Activated CD4-positive, alpha-beta T cell treated with anti-CD3 and anti-CD28 coated beads, Interleukin-2, amount 10 ng/mL, durations not matched to agents 7 days and 5 days (primary cell): ENCODE results near the gene DOCK2. TPM values are rescaled to one million over a fixed set of nuclear protein-coding genes. Genes with fewer than 3 reads are reported as not detected.
"Not testable (repeated sequence)": the region's sequence is repeated elsewhere in the genome, so short reads cannot be mapped to it uniquely, and the experiment has no call there.

Experiments used
- CTCF ChIA-PET: fragments of 350-600 bp; sonication (Branson Sonifier 250); formaldehyde crosslinking; loops from one replicate; lab custom pipeline; 2021; ENCODE audit warnings: antibody characterized with exemption; lab: Charles Lee
- POLR2A ChIA-PET: fragments of 350-600 bp; sonication (Branson Sonifier 250); formaldehyde crosslinking; loops from one replicate; lab custom pipeline; 2021; ENCODE audit warnings: antibody characterized with exemption; lab: Charles Lee
- DNase-seq: peaks from one replicate; pipeline ENCODE4 v3.0.0-alpha.2; 2020
- H3K27ac Mint-ChIP-seq: one replicate; pipeline ENCODE4 v1.8.0; 2021; ENCODE audit warnings: mild to moderate bottlenecking, moderate library complexity, mixed read lengths
- H3K27me3 Mint-ChIP-seq: one replicate; pipeline ENCODE4 v1.8.0; 2021; ENCODE audit warnings: mixed read lengths
- H3K36me3 Mint-ChIP-seq: one replicate; pipeline ENCODE4 v1.8.0; 2021; ENCODE audit warnings: low read depth, mixed read lengths
- H3K4me1 Mint-ChIP-seq: one replicate; pipeline ENCODE4 v1.8.0; 2021; ENCODE audit warnings: mixed read lengths
- H3K4me3 Mint-ChIP-seq: one replicate; pipeline ENCODE4 v1.8.0; 2021; ENCODE audit warnings: mild to moderate bottlenecking, moderate library complexity, mixed read lengths
- H3K9me3 Mint-ChIP-seq: one replicate; pipeline ENCODE4 v1.8.0; 2021; ENCODE audit warnings: mixed read lengths
- total RNA-seq, 2 experiments: library from RNA; stranded (reverse); gene quantifications; one replicate each; pipeline ENCODE4 v1.2.3, GENCODE V29; 2021

Gene DOCK2
- total RNA-seq, 2 experiments from 2014 or later: 270 to 300 TPM

GRCh38 chr5:170087168-170087817 is 450.2 kb downstream of the DOCK2 start:
- DNase-seq: no peak
- CTCF ChIA-PET: interaction anchor here (1.0 kb wide), 1 partner anchor 16 kb away, joined by 3 read pairs; no protein-coding TSS in a partner anchor
- no peaks in the 10 kb centered on the region for H3K27me3 Mint-ChIP-seq
- POLR2A ChIA-PET: no interaction called here
- peaks cover 46% of the 10 kb centered on the region for H3K36me3 Mint-ChIP-seq
- no peaks in the 10 kb centered on the region for H3K4me1 Mint-ChIP-seq
- no peak overlapping the region for H3K4me3 Mint-ChIP-seq
- no peaks in the 10 kb centered on the region for H3K9me3 Mint-ChIP-seq
- no peak overlapping the region for H3K27ac Mint-ChIP-seq

- Mint-ChIP-seq H3K9me3 (no peaks in the 10 kb centered on the region), H3K4me1 (no peaks in the 10 kb centered on the region), H3K36me3 (peaks cover under 1% of the 10 kb centered on the region), H3K27ac (no peak overlapping the region), H3K4me3 (no peak overlapping the region), H3K27me3 (no peaks in the 10 kb centered on the region)
- DNase-seq: no peak
- ChIA-PET CTCF (interaction anchor here (0.6 to 1.0 kb wide), 2 partner anchors 8 to 211 kb away, joined by 3 to 4 read pairs; no protein-coding TSS in a partner anchor), POLR2A (no interaction called here)
Measured at GRCh38 chr5:170092455-170093101, 455.5 kb downstream of the DOCK2 start.

- CTCF ChIA-PET, DNase-seq, POLR2A ChIA-PET, H3K9me3 Mint-ChIP-seq, H3K4me1 Mint-ChIP-seq, H3K27ac Mint-ChIP-seq, H3K36me3 Mint-ChIP-seq, H3K4me3 Mint-ChIP-seq, H3K27me3 Mint-ChIP-seq: not testable (repeated sequence)
Measured at GRCh38 chr5:170094329-170094728, 457.3 kb downstream of the DOCK2 start.

- no peak for DNase-seq
- Mint-ChIP-seq H3K9me3 (no peaks in the 10 kb centered on the region), H3K36me3 (no peaks in the 10 kb centered on the region), H3K4me1 (no peaks in the 10 kb centered on the region), H3K4me3 (no peak overlapping the region), H3K27ac (no peak overlapping the region), H3K27me3 (peaks cover 4% of the 10 kb centered on the region)
- CTCF ChIA-PET: no interaction called here
- POLR2A ChIA-PET: no interaction called here
Measured at GRCh38 chr5:170095646-170096045, 458.6 kb downstream of the DOCK2 start.

- H3K27ac Mint-ChIP-seq: peak overlapping the region; percentile 31
- no peaks in the 10 kb centered on the region for H3K4me1 Mint-ChIP-seq
- DNase-seq: no peak
- peaks cover 4% of the 10 kb centered on the region for H3K27me3 Mint-ChIP-seq
- POLR2A ChIA-PET: no interaction called here
- no peaks in the 10 kb centered on the region for H3K36me3 Mint-ChIP-seq
- CTCF ChIA-PET: no interaction called here
- H3K9me3 Mint-ChIP-seq: no peaks in the 10 kb centered on the region
- H3K4me3 Mint-ChIP-seq: no peak overlapping the region
Measured at GRCh38 chr5:170097934-170098333, 460.9 kb downstream of the DOCK2 start.

GRCh38 chr5:170100066-170100943 is 463.2 kb downstream of the DOCK2 start:
- POLR2A ChIA-PET: no interaction called here
- no peaks in the 10 kb centered on the region for H3K9me3 Mint-ChIP-seq
- peak; percentile 77 for DNase-seq
- CTCF ChIA-PET: interaction anchor here (0.6 to 1.8 kb wide), 5 partner anchors 10 to 1149 kb away, joined by 3 to 8 read pairs (median 3); no protein-coding TSS in a partner anchor
- H3K27me3 Mint-ChIP-seq: peaks cover 6% of the 10 kb centered on the region
- H3K4me1 Mint-ChIP-seq: no peaks in the 10 kb centered on the region
- no peak overlapping the region for H3K4me3 Mint-ChIP-seq
- H3K36me3 Mint-ChIP-seq: no peaks in the 10 kb centered on the region
- peak overlapping the region; percentile 48 for H3K27ac Mint-ChIP-seq

GRCh38 chr5:170103447-170103846 is 466.4 kb downstream of the DOCK2 start:
- H3K4me3 Mint-ChIP-seq: no peak overlapping the region
- H3K9me3 Mint-ChIP-seq: no peaks in the 10 kb centered on the region
- peaks cover 9% of the 10 kb centered on the region for H3K27me3 Mint-ChIP-seq
- POLR2A ChIA-PET: no interaction called here
- CTCF ChIA-PET: no interaction called here
- DNase-seq: no peak
- H3K27ac Mint-ChIP-seq: no peak overlapping the region
- no peaks in the 10 kb centered on the region for H3K36me3 Mint-ChIP-seq
- H3K4me1 Mint-ChIP-seq: no peaks in the 10 kb centered on the region

- DNase-seq: no peak
- H3K27me3 Mint-ChIP-seq: peaks cover 9% of the 10 kb centered on the region
- no peaks in the 10 kb centered on the region for H3K36me3 Mint-ChIP-seq
- H3K27ac Mint-ChIP-seq: no peak overlapping the region
- H3K9me3 Mint-ChIP-seq: no peaks in the 10 kb centered on the region
- CTCF ChIA-PET: interaction anchor here (0.9 kb wide), 1 partner anchor 719 kb away, joined by 3 read pairs; no protein-coding TSS in a partner anchor
- POLR2A ChIA-PET: no interaction called here
- H3K4me1 Mint-ChIP-seq: no peaks in the 10 kb centered on the region
- H3K4me3 Mint-ChIP-seq: no peak overlapping the region
Measured at GRCh38 chr5:170104299-170104698, 467.2 kb downstream of the DOCK2 start.

GRCh38 chr5:170104710-170105109 is 467.6 kb downstream of the DOCK2 start:
- no peaks in the 10 kb centered on the region for H3K9me3 Mint-ChIP-seq
- peaks cover 9% of the 10 kb centered on the region for H3K27me3 Mint-ChIP-seq
- DNase-seq: no peak
- no peaks in the 10 kb centered on the region for H3K4me1 Mint-ChIP-seq
- H3K36me3 Mint-ChIP-seq: no peaks in the 10 kb centered on the region
- POLR2A ChIA-PET: no interaction called here
- no peak overlapping the region for H3K27ac Mint-ChIP-seq
- CTCF ChIA-PET: interaction anchor here (0.9 kb wide), 1 partner anchor 719 kb away, joined by 3 read pairs; no protein-coding TSS in a partner anchor
- no peak overlapping the region for H3K4me3 Mint-ChIP-seq

- CTCF ChIA-PET: no interaction called here
- DNase-seq: no peak
- no peaks in the 10 kb centered on the region for H3K36me3 Mint-ChIP-seq
- H3K27ac Mint-ChIP-seq: no peak within 1 kb of the TSS
- peaks cover 6% of the 10 kb centered on the region for H3K27me3 Mint-ChIP-seq
- H3K9me3 Mint-ChIP-seq: no peaks in the 10 kb centered on the region
- POLR2A ChIA-PET: no interaction called here
- no peaks in the 10 kb centered on the region for H3K4me1 Mint-ChIP-seq
- no peak within 1 kb of the TSS for H3K4me3 Mint-ChIP-seq
Measured at GRCh38 chr5:170105642-170106611, 468.9 kb downstream of the DOCK2 start, which contains the start of gene FOXI1. TSS of gene FOXI1 (plus strand) at chr5:170105897. CDS start at chr5:170105958, 61 bp downstream.

- Mint-ChIP-seq H3K36me3 (no peaks in the 10 kb centered on the region), H3K4me1 (no peaks in the 10 kb centered on the region), H3K27me3 (peaks cover 6% of the 10 kb centered on the region), H3K4me3 (no peak overlapping the region), H3K27ac (no peak overlapping the region), H3K9me3 (no peaks in the 10 kb centered on the region)
- DNase-seq: no peak
- POLR2A ChIA-PET: no interaction called here
- CTCF ChIA-PET: interaction anchor here (0.8 kb wide), 1 partner anchor 119 kb away, joined by 3 read pairs; no protein-coding TSS in a partner anchor
Measured at GRCh38 chr5:170107674-170108073, 470.6 kb downstream of the DOCK2 start.

GRCh38 chr5:170108266-170108785 is 471.3 kb downstream of the DOCK2 start:
- CTCF ChIA-PET: no interaction called here
- no peaks in the 10 kb centered on the region for H3K36me3 Mint-ChIP-seq
- no peak for DNase-seq

More at GRCh38 chr5:170108266-170108785, 471.3 kb downstream of the DOCK2 start:
- no peak overlapping the region for H3K27ac Mint-ChIP-seq
- POLR2A ChIA-PET: no interaction called here
- H3K4me3 Mint-ChIP-seq: no peak overlapping the region
- no peaks in the 10 kb centered on the region for H3K4me1 Mint-ChIP-seq
- peaks cover 6% of the 10 kb centered on the region for H3K27me3 Mint-ChIP-seq
- H3K9me3 Mint-ChIP-seq: no peaks in the 10 kb centered on the region
